Activated naive CD8-positive, alpha-beta T cell treated with anti-CD3 and anti-CD28 coated beads, Interleukin-2, amount 50 U/mL, for 16 hours (primary cell): ENCODE measurements around the gene IGSF9B.

Experiments used
- DNase-seq: peaks from one replicate; pipeline ENCODE4 v3.0.0-alpha.2; 2020; ENCODE audit warnings: low read depth, low spot score

The IGSF9B gene

DNA sequence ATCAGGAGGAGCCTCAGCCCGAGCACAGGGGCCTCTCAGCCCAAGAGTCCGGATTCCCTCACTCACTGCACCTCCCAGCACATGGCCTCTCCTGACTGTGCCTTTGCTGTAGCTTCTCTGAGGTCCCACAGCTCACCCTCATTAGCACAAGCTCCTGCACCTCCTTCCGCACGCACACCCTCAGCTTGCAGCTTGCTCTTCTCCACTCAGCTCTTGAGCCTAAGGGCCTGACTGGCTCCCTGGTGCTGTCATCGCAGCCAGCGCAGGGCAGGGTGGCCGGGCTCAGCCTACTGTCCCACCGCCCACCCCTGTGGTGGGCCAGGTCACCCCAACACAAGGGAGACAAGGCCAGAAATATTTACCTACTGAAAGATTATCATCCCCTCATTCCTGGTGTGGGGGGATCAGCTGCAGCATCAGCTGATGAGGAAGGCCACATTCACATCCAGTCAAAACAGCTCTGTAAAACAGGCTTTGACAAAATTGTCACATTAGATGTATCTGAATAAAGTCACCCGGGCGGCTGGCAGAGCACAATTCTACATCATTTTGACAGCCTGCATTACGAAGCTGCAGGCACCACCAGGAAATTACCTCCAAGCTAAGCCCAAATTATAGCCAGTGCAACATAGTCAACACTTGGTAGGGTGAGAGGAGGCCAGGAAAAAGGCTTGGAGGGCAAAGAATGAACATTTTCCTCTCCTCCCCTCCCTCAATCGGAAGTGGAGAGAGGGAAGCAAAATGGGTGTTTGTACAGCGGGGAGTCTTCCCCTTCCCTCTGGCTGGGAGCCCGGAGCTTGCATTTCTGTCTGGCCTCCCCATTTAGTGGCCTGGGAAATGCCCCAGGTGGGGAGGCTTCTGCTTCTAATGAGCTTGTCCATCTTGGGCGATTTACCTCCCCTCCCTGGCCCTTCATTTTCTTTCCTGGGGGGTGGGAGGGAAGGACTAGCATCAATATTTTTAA lies 29.5 kb upstream of the IGSF9B start:
- DNase-seq, result no peak

- DNase-seq, result no peak
Observed at GRCh38 chr11:133984828-133985227, 28.1 kb upstream of the IGSF9B start.

DNA sequence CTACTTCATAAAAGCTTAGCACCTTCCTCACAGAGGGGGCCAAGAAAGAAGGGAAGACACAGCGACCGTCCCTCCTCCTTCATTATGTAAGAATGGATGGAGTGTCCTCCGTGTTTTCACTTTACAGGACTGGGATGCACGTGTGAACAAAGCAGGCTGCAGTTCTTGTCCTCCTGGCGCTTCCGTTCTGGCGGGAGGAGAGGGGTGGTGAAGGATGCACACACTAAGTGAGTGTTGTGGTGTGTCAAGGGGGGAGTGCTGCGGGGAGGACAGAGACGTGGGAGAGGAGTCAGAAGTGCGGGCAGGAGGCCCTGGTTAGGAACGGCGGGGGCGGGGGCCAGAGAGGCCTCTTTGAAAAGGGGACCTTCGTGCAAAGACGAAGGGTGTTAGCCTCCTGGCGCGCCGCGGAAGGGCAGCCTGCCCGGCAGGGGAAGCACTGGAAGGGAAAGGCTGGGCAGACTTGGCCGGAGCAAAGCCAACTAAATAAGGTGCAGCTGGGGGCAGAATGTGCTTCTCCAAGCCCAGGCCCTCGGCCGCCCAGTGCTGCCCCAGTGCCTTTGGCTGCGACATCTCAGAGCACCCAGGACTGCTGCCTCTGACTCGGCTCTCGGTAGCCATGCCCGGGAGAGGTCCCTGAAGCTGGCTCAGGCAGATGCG lies 27.0 kb upstream of the IGSF9B start:
- DNase-seq, result no peak

- DNase-seq, result no peak
Observed at GRCh38 chr11:133982876-133983275, 26.1 kb upstream of the IGSF9B start.

GRCh38 chr11:133982151-133982550 lies 25.4 kb upstream of the IGSF9B start:
- DNase-seq, result no peak

- DNase-seq, result no peak
Observed at GRCh38 chr11:133981156-133981555, 24.4 kb upstream of the IGSF9B start.

DNA sequence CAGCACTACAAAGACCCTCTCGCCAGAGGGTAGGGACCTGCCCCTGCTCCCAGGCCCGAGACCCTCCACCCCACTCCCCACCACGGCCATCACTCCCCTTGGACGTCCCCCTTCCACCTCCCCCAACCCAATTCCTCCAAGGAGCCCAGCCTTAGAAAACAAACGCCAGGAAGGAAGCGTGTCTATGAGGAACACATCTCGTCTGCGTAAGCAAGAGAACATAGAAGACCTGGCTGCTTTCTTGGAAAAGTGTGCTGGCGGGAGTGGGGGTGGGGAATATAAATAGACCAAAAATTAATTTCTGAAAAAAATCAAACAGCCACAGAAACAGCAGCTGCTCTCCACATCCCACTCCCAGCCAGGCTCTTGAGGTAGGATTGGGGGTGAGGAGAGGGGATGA lies 23.9 kb upstream of the IGSF9B start:
- no peak for DNase-seq

GRCh38 chr11:133978794-133979193 lies 22.0 kb upstream of the IGSF9B start:
- DNase-seq, result no peak

- no peak for DNase-seq
Observed at GRCh38 chr11:133977067-133977677, 20.4 kb upstream of the IGSF9B start.

GRCh38 chr11:133975488-133975849 lies 18.7 kb upstream of the IGSF9B start:
- DNase-seq, result no peak

DNA sequence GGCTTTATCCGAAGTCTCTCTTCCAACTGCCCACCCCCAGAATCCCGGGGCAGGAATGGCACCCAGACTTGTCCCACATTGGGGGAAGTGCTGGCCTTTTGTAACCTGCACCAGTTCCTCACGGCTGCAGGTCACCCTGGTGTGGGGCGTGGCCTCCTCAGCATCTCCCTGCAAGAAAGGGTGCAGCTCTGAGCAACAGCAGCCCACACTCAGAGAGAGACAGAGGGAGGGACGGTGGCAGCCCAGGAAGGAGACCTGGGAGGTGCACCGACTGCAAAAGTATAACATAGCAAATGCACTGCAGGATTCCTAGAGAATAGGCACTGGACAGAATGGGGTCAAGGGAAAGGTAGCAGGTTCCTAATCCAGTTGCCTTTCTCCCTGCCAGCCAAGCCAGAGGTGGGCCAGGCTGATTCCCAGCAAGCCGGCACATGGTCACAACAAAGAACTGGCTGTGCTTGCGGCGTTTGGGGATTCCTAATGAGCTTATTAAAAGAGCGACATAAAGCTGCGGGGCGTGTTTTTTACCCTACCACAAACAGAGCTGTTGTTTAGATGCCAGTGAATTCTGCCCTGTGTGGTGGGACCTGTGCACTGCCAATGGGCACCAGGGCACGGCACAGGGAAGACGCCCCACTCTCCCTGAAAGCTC lies 18.2 kb upstream of the IGSF9B start:
- no peak for DNase-seq

DNA sequence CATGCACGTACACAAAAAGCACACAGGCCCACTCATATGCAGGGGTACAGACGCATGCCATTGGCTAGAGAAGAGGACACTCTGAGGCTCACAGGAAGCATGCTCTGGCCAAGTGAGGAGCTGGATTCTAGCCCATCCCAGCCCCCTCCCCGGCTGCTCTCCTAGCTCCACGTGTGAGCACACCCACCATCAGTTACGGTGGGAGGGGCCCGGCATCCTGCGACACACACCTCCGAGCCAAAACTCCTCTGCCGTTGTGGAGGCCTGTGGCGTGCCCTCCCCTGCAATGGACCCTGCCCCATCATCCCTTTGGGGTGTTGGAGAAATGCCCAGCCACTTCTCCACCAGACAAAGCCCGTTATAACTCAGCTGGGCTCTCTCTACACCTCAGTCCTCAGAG lies 15.1 kb upstream of the IGSF9B start:
- no peak for DNase-seq

DNA sequence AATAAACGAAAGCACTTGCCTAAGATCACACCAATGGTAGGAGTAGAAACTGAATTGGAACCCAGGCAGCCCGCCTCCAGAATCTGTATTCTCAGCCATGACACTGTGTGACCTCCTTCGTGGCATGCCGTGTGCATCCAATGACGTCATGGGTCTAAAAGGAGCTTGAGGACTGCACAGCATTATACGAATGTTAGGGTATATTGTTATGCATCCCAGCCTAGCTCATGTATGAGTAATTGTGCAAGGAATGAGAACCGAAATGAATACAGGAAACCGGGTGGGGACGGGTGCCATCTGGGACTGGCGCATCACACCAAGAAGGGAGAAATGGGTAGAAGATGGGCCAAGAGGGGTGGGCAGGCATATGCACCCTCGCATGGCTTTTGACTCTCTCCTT lies 12.3 kb upstream of the IGSF9B start:
- DNase-seq, result no peak

GRCh38 chr11:133968300-133968699 lies 11.5 kb upstream of the IGSF9B start:
- DNase-seq, result no peak

GRCh38 chr11:133967599-133968238 lies 11.0 kb upstream of the IGSF9B start:
- no peak for DNase-seq

DNA sequence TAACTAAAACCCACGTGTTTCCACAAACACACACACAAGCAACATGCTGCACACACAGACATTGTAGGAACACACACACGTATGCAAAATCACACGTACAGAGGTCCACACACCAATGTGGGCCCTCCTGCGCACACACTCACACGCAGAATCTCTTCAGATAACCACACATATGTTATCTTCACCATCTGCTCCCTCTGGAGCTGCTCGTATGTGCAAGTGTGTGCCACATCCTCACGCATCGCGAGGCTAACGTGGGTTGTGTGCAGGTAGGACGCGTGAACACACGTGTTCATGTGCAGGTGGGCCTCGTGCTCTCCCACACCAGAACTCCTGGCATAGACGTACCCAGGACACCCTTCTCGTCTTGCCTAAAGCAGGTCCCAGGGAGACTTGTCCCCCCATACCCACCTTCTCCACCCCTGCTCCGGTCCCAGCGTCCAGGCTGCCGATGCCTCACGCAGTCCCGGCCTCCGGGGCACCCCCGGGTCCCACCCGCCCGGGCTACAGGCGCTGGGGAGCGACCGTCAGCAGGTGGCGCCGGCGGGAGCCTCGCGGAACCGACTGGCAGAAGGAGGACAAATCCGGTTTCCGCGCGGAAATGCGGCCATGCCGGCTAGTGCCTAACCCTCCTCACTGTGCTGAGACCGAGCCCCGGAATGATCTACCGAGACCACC lies 10.3 kb upstream of the IGSF9B start:
- peak; percentile 58 for DNase-seq

DNA sequence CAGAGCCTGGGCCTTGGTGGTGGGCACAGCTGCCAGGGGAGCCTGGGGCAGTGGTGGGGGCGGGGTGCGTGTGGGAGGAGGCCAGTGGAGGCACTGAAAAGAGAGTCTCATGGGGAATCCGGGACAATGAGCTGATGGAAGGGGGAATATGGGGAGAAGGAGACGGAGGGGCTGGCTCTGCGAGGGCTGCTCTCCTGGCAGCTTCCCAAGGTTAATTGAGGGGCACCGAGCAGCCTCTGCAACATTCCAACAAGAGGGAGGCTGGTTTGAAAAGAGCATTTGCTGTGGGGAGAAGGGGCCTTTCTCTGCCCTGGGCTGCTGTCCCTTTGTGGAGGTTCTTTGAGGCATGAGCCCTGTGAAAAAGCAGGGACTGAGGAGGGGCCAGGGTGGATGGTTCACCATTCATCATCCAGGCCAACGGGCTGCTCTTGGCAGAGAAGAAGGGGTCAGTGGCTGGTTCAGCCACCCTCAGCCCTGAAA lies 9.4 kb upstream of the IGSF9B start:
- DNase-seq, result no peak

DNA sequence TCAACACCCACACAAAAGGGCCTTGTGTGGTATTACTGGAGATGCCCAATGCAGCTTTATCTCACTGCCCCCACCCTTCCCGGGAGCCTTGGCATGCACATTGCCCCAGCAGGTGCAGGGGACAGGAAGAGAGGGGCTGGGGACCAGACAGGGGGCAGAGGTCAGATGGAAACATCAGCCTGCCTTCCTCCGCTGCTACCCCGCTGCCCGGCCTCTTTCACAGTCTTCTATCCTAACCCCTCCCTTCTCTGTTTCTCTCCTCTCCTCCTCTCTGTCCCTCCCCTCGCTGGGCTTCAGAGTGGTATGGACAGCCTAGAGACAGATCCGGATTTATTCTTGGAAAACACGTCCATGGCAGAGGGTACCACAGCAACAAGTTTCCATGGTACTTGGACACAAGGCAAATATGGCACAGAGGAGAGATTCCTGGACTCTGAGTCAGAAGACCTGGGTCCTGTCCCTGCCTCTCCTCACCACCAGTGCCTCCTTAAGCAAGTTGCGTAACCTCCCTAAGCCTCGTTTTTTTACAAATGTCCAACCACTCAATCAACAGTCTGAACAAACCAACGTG lies 8.3 kb upstream of the IGSF9B start:
- DNase-seq, result no peak

GRCh38 chr11:133964356-133964755 lies 7.6 kb upstream of the IGSF9B start:
- no peak for DNase-seq

DNA sequence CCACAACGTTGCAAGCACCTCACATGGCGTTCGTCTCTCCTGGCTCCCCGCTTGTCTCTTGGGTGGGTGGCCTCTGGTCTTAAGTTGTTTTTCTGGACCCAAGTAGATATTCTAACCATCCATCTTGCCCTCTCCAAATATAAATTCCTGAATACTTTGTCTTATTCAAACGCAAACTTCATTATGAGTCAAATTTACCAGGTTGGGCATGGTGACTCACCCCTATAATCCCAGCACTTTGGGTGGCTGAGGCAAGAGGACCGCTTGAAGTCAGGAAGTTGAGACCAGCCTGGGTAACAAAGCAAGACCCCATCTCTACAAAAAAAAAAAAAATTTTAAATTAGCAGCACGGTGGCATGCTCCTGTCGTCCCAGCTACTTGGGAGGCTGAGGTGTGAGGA lies 5.1 kb upstream of the IGSF9B start:
- DNase-seq, result no peak

GRCh38 chr11:133957900-133958299 lies 1.1 kb upstream of the IGSF9B start:
- DNase-seq, result no peak
